ENCODE results near the gene GRK4.
A peak's percentile ranks its signal among the peaks of the same experiment; 100 is the strongest.

Gene GRK4

GRCh38 chr4:3054169-3054759 is 90.9 kb downstream of the GRK4 start (continued):
- TF ChIP-seq ZNF132 (tag by site-specific recombination; IDR thresholded peaks at IDR 0.05; ENCODE audit: borderline replicate concordance) (no peak), ZFP3 (tag by site-specific recombination; IDR thresholded peaks at IDR 0.05; ENCODE audit: low read depth) (no peak), REPIN1 (tag by site-specific recombination; IDR thresholded peaks at IDR 0.05; ENCODE audit: low read depth) (no peak), CTCF (tag by site-specific recombination; IDR thresholded peaks at IDR 0.05) (no peak), ZBTB17 (tag by site-specific recombination; IDR thresholded peaks at IDR 0.05) (no peak), ZNF664 (tag by site-specific recombination; IDR thresholded peaks at IDR 0.05) (no peak), ZNF623 (tag by site-specific recombination; IDR thresholded peaks at IDR 0.05) (no peak), ZNF239 (tag by site-specific recombination; IDR thresholded peaks at IDR 0.05) (no peak), ZNF571 (tag by site-specific recombination; IDR thresholded peaks at IDR 0.05) (no peak), ZNF202 (tag by site-specific recombination; IDR thresholded peaks at IDR 0.05; ENCODE audit: borderline replicate concordance) (no peak), GFI1B (tag by site-specific recombination; IDR thresholded peaks at IDR 0.05) (no peak), ZBTB26 (tag by site-specific recombination; optimal IDR thresholded peaks at IDR 0.05) (no peak), ZFHX2 (tag by site-specific recombination; conservative IDR thresholded peaks at IDR 0.05) (no peak), ZIC2 (tag by site-specific recombination; IDR thresholded peaks at IDR 0.05) (no peak), HIC1 (tag by site-specific recombination; IDR thresholded peaks at IDR 0.05) (no peak), ZNF830 (tag by site-specific recombination; IDR thresholded peaks at IDR 0.05; ENCODE audit: low read depth) (no peak), ZNF558 (tag by site-specific recombination; IDR thresholded peaks at IDR 0.05) (peak; percentile 62; the same call in 1 of the 2 replicates), ZNF513 (tag by site-specific recombination; IDR thresholded peaks at IDR 0.05) (no peak), OVOL3 (tag by site-specific recombination; IDR thresholded peaks at IDR 0.05) (no peak), ZNF549 (tag by site-specific recombination; IDR thresholded peaks at IDR 0.05) (peak; percentile 76), ZNF26 (tag by site-specific recombination; IDR thresholded peaks at IDR 0.05) (no peak), ZNF791 (tag by site-specific recombination; IDR thresholded peaks at IDR 0.05) (no peak), OSR2 (tag by site-specific recombination; IDR thresholded peaks at IDR 0.05) (no peak), PATZ1 (tag by site-specific recombination; IDR thresholded peaks at IDR 0.05) (no peak), ZNF76 (tag by site-specific recombination; IDR thresholded peaks at IDR 0.05; ENCODE audit: borderline replicate concordance, low read depth) (no peak), ZNF701 (tag by site-specific recombination; IDR thresholded peaks at IDR 0.05) (no peak), ZNF560 (tag by site-specific recombination; IDR thresholded peaks at IDR 0.05; ENCODE audit: borderline replicate concordance) (no peak)

All from HEK293 (cell line).